ENCODE data around the gene SLIT3.

SLIT3 gene

DNA sequence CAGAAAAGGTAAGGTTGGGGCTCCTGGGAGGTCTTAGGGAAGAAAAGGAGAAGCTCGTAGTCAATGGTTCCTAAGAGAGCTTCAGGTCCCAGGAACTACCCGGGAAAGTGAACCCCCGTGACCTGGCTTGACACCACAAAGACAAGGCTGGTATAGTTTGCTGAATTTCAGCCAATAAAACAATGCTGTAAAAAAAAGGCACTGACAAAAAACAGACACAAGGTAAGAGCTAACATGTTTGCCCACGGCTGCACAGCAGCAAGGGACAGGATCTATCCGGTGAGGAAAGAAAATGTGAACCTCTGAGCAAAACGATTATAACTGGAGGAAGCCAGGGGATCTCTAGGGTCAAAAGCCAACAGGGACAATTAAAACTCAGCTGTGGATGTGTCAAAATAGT, 17.1 kb downstream of the SLIT3 start:
- no peak overlapping the region for H3K4me3 ChIP-seq (ENCODE audit: low read depth, low read length)
- DNase-seq (ENCODE audit: low read depth): no peak
- TF ChIP-seq, protein P1, sequence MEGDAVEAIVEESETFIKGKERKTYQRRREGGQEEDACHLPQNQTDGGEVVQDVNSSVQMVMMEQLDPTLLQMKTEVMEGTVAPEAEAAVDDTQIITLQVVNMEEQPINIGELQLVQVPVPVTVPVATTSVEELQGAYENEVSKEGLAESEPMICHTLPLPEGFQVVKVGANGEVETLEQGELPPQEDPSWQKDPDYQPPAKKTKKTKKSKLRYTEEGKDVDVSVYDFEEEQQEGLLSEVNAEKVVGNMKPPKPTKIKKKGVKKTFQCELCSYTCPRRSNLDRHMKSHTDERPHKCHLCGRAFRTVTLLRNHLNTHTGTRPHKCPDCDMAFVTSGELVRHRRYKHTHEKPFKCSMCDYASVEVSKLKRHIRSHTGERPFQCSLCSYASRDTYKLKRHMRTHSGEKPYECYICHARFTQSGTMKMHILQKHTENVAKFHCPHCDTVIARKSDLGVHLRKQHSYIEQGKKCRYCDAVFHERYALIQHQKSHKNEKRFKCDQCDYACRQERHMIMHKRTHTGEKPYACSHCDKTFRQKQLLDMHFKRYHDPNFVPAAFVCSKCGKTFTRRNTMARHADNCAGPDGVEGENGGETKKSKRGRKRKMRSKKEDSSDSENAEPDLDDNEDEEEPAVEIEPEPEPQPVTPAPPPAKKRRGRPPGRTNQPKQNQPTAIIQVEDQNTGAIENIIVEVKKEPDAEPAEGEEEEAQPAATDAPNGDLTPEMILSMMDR (IDR thresholded peaks at IDR 0.05; ENCODE audit: low read depth, low read length, missing control alignments): no peak

DNA sequence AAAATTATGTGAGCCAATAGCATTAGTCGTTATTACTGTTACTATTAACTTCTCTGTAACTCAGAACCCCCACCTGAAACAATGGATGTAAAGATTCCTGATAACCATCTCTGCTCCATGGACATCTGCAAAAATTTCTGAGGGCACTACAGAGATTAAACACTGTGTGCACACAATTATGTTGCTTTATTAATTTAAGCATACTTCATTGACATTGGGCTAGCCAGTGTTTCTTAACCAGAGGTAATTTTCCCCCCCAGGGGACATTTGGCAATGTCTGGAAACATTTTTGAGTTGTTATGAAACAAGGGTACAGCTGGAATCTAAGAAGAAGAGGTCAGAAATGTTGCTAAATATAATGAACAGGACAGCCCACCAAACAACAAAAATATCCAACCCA, 19.3 kb downstream of the SLIT3 start:
- TF ChIP-seq, protein P1 (IDR thresholded peaks at IDR 0.05; ENCODE audit: low read depth, low read length, missing control alignments): no peak
- H3K4me3 ChIP-seq (ENCODE audit: low read depth, low read length): no peak overlapping the region
- no peak for DNase-seq (ENCODE audit: low read depth)

DNA sequence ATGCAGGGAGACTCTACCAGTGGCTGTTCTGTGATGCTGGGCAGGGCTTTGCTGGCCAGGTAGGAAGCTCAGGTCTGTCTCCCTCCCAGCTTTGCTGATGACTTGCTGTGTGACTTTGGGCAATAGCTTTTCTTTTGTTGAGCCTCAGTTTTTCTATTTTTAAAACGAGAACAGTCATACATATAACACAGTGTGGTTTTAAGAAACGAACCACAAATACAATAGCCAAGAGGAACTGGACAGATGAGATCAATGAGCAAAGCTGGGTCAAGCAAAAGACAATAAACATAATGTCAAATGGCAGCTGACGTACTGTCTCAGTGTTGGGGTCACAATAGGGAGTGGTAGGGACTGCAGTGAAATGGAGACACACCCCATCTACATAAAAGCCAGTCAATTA, 20.2 kb downstream of the SLIT3 start:
- TF ChIP-seq, protein P1 (IDR thresholded peaks at IDR 0.05; ENCODE audit: low read depth, low read length, missing control alignments): no peak
- no peak for DNase-seq (ENCODE audit: low read depth)
- H3K4me3 ChIP-seq (ENCODE audit: low read depth, low read length): no peak overlapping the region

DNA sequence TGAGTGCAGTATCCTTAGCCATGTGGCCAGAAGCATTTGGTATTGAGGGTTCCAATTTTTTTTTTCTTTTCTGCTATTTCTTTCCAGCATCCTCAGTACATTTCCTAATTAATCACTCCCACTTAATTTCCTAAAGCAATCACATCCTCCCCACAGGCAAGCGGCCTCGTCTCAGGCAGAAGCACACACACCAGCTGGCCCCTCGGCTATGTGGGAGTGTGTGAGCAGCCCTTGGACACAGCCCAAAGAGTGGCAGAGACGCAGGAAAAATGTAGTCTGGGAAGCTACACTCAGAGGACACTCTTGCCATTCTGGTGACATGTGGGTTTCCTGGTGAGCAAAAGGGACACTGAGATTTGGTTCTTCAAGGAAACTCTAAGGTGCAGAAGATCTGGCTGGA, 20.7 kb downstream of the SLIT3 start:
- TF ChIP-seq, protein P1 (IDR thresholded peaks at IDR 0.05; ENCODE audit: low read depth, low read length, missing control alignments): no peak
- H3K4me3 ChIP-seq (ENCODE audit: low read depth, low read length): no peak overlapping the region

DNA sequence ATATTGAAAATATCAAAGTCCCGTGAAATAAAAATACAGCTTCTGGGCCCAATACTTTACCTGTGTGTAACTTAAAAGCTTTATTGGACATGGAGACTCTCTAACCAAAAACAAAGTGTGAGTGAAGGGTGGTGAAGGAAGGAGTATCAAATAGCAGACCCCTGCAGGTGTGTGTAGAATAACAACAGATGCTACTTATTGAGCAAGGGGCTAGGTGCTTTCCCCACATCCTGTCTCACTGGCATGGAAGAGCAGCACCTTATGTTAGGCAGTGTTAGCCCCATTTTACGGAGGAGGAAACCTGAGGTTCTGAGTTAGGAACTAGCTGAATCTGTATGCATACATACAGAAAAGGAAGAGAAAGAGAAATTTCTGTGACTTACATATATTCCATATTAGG, 21.8 kb downstream of the SLIT3 start:
- DNase-seq (ENCODE audit: low read depth): no peak
- TF ChIP-seq, protein P1 (IDR thresholded peaks at IDR 0.05; ENCODE audit: low read depth, low read length, missing control alignments): no peak

More for the DNA sequence above, 20.7 kb downstream of the SLIT3 start:
- DNase-seq (ENCODE audit: low read depth): no peak

DNA sequence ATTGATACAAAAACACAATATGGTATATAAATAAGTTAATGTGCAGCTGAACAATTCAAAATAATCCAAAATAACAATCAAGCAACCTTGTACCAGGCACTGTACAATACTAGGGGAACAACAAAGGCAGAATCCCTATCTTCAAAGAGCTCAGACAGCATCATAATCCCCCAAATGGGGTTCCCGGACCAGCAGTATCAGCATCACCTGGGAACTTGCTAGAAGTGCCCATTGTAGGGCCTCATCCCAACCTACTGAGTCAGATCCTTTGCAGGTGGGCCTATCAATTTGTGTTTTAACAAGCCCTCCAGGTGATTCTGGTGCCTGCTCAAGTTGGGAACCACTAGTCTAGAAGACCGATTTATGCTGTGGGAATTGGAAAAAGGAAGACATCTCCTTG, 27.1 kb downstream of the SLIT3 start:
- DNase-seq (ENCODE audit: low read depth): no peak
- TF ChIP-seq, protein P1 (IDR thresholded peaks at IDR 0.05; ENCODE audit: low read depth, low read length, missing control alignments): no peak
- H3K4me3 ChIP-seq (ENCODE audit: low read depth, low read length): no peak overlapping the region

More for the DNA sequence above, 21.8 kb downstream of the SLIT3 start:
- H3K4me3 ChIP-seq (ENCODE audit: low read depth, low read length): no peak overlapping the region

DNA sequence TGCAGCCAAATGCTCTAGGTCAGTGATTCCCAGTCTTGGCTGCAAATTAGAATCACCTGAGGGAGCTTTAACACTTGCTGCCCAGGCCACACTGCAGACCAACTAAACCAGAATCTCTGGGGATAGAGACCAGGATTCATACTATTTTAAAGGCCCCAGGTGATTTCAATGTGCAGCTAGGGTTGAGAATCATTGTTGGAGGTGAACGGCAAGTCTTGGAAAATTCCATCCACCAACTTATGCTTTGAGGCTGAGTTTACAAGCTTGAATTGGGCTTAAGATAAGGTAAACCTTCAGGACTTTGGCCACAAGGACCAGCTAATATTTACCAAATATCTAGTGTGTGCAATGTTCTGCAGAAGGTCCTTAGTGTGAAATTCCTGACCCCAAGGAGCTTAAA, 27.5 kb downstream of the SLIT3 start:
- TF ChIP-seq, protein P1 (IDR thresholded peaks at IDR 0.05; ENCODE audit: low read depth, low read length, missing control alignments): no peak
- no peak overlapping the region for H3K4me3 ChIP-seq (ENCODE audit: low read depth, low read length)
- DNase-seq (ENCODE audit: low read depth): no peak
